GM10266 (cell line): ENCODE measurements around the gene EHMT2.
"Not testable (repeated sequence)": the region's sequence is repeated elsewhere in the genome, so short reads cannot be mapped to it uniquely, and the experiment has no call there.

Experiments used
- DNase-seq: peaks from one replicate; pipeline ENCODE4 v3.0.0; 2012; ENCODE audit errors: extremely low spot score
- TF ChIP-seq, protein P1 (sequence below): IDR thresholded peaks from 2 replicates; pipeline ENCODE4 v1.5.1; 2012; ENCODE audit warnings: mild to moderate bottlenecking, low read depth; ENCODE audit not compliant: control insufficient read depth, insufficient read depth; ENCODE audit errors: missing control alignments

The EHMT2 gene

DNA sequence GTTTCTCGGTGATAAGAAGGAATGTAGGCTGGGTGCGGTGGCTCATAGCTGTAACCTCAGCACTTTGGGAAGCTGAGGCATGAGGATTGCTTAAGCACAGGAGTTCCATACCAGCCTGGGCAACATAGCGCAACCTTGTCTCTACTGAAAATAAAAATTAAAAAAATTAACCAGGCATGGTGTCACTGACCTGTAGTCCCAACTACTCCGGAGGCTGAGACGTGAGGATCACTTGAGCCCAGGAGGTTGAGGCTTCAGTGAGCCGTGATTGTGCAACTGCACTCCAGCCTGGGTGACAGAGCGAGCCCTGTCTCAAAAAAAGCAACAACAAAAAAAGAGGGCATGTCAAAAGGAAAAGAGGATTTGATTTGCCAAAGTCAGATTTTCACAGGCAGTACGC, 38.8 kb downstream of the EHMT2 start:
- TF ChIP-seq, protein P1, sequence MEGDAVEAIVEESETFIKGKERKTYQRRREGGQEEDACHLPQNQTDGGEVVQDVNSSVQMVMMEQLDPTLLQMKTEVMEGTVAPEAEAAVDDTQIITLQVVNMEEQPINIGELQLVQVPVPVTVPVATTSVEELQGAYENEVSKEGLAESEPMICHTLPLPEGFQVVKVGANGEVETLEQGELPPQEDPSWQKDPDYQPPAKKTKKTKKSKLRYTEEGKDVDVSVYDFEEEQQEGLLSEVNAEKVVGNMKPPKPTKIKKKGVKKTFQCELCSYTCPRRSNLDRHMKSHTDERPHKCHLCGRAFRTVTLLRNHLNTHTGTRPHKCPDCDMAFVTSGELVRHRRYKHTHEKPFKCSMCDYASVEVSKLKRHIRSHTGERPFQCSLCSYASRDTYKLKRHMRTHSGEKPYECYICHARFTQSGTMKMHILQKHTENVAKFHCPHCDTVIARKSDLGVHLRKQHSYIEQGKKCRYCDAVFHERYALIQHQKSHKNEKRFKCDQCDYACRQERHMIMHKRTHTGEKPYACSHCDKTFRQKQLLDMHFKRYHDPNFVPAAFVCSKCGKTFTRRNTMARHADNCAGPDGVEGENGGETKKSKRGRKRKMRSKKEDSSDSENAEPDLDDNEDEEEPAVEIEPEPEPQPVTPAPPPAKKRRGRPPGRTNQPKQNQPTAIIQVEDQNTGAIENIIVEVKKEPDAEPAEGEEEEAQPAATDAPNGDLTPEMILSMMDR, result no peak
- no peak for DNase-seq

DNA sequence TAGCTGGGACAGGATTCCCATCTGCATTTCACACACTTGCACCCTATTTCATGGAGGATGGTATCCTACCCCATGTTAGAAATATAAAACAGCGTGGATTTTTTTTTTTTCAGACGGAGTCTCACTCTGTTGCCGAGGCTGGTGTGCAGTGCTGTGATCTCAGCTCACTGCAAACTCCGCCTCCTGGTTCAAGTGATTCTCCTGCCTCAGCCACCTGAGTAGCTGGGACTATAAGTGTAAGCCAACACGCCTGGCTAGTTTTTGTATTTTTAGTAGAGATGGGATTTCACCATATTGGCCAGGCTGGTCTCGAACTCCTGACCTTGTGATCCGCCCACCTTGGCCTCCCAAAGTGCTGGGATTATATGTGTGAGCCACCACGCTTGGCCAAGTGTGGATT, 39.7 kb downstream of the EHMT2 start:
- not testable (repeated sequence) for DNase-seq

GRCh38 chr6:31851980-31852718, 45.3 kb downstream of the EHMT2 start:
- not testable (repeated sequence) for DNase-seq

DNA sequence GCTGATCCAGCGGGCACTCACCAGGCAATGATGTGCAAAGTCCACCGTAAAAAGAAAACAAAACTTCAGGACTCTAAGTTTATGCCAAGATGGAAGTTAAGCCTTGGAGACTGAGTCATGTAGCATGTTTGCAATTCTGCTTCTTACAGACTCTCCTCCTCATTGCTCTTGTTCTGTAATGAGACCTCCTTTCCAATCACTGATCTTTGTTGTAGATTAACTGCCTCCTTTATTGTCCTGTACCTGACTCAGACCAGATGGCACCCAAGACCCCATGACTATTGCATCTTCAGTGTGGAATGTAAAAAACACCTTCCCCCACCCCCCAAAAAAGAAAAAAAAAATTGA, 46.0 kb downstream of the EHMT2 start:
- no peak for DNase-seq
- TF ChIP-seq, protein P1, result no peak

DNA sequence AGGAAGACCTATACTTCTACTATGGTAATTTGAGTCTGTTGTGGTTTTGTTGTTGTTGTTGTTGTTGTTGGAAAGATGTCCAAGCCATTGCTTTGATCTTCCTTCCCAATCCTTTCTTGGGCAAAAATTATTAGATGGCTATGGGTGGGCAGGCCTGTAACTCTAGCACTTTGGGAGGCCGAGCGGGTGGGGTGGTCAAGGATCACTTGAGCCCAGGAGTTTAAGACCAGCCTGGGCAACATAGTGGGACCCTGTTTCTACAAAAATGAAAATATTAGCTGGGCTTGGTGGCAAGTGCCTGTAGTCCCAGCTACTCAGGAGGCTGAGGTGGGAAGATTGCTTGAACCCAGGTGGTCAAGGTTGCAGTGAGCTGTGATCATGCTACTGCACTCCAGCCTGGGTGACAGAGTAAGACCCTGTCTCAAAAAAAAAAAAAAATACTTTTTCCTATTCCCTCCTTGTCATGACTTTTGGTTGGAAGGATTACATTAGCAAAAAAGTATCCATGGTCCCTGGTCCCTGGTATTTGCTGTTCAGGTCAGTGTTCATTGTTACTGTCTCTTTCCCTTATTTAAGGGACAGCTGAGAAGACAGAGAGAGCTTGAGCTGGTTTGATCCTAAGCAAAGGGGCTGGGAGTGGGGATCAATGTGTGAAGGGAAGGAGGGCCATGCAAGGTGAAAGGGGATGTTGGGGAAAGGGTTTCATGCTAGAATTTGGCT, 46.6 kb downstream of the EHMT2 start:
- no peak for DNase-seq
- TF ChIP-seq, protein P1, result no peak

DNA sequence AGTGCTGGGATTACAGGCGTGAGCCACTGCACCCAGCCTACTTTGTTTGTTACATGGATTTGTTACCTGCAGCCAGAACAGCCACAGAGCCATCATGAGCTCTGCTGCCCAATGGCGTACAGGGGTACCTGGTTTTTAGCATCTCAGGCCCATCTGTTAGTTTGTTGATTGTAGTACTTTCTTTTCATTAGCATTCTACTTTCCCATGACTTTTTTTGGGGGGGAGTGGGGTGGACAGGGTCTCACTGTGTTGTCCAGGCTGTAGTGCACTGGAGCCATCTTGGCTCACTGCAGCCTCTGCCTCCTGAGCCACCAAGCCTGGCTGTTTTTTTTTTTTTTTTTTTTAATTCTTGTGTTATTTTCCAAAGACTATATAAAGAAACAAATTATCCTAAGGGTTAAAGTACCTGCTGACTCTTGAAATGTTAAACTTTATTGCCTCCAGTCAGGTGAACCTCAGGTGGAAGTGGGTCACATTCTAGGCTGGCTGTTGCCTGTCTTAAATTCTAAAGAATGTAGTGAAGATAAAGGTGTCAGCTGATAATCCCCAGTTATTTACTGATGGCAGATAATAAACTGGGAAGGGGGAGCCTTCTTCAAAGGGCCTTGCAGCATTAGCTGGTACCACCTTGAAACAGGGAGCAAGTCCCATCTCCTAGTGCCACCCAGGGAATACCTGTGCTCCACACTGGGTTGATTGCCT, 50.1 kb downstream of the EHMT2 start:
- TF ChIP-seq, protein P1, result no peak
- DNase-seq, result no peak

DNA sequence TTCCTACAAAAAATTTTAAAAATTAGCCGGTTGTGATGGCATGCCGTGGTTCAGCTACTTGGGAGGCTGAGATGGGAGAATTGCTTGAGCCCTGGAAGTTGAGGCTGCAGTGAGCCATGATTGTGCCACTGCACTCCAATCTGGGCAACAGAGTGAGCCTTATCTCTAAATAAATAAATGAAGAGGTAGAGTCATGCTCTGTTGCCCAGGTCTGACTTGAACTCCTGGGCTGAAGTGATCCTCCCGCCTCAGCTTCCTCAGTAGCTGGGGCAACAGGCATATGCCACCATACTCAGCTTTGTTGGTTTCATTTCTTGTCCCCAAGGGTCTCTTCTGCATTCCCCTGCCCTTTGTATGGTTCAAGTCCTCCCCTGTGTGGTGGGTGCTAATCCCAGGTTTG, 53.0 kb downstream of the EHMT2 start:
- DNase-seq, result no peak
- TF ChIP-seq, protein P1, result no peak

GRCh38 chr6:31842053-31842452, 55.4 kb downstream of the EHMT2 start:
- TF ChIP-seq, protein P1, result no peak
- DNase-seq, result no peak

DNA sequence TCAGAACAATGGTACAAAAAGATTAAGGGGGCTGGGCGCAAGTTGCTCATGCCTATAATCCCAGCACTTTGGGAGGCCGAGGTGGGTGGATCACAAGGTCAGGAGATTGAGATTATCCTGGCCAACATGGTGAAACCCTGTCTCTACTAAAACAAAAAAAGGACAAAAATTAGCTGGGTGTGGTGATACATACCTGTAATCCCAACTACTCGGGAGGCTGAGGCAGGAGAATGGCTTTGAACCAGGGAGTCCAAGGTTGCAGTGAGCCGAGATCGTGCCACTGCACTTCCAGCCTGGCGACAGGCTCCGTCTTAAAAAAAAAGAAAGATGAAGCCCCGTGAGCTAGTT, 57.7 kb downstream of the EHMT2 start:
- not testable (repeated sequence) for DNase-seq
